HCT116 (cell line): Measurements from ENCODE around the gene FBXL14. TPM values are rescaled to one million over a fixed set of nuclear protein-coding genes. Genes with fewer than 3 reads are reported as not detected.

Experiments
- ATAC-seq: fragments of 200-7000 bp; cut with Tn5 transposase; 2 replicates; pipeline ENCODE4 v1.9.1; 2020; ENCODE audit warnings: mild to moderate bottlenecking, moderate library complexity
- BruUV-seq: library from RNA; stranded (reverse); fragments of 400-500 nt; replicated peaks from 2 replicates; lab custom pipeline; 2021; lab: Mats Ljungman, UMichigan
- CTCF ChIA-PET: fragments of 300-600 bp; sonication (Branson Sonifier 250); formaldehyde crosslinking; loops from one replicate; lab custom pipeline; 2021; ENCODE audit warnings: antibody characterized with exemption; lab: Charles Lee
- POLR2A ChIA-PET: fragments of 300-600, 350-600 bp; sonication (Branson Sonifier 250); formaldehyde crosslinking; loops from one replicate; lab custom pipeline; 2021; ENCODE audit warnings: antibody characterized with exemption; lab: Charles Lee
- RAD21 ChIA-PET, 2 experiments: fragments of 300-600 bp; sonication (Branson Sonifier 250); formaldehyde crosslinking; loops; one replicate each; lab custom pipeline; 2023; ENCODE audit warnings: low total read pairs in 2 of 2; ENCODE audit not compliant: uncharacterized antibody in 2 of 2, unreplicated experiment in 2 of 2, low non-redundant PET in 1 of 2; lab: Charles Lee
- DNase-seq: peaks from one replicate; pipeline ENCODE4 v3.0.0-alpha.2; 2010; ENCODE audit warnings: low read depth, low spot score
- H2AFZ ChIP-seq: fragments of 200-600 bp; shearing (Covaris generic), sonication (generic); 2 replicates; pipeline ENCODE4 v1.6.1; 2017; ENCODE audit warnings: low read depth, mixed run types, mixed read lengths, antibody characterized with exemption, low read length; ENCODE audit not compliant: poor library complexity, severe bottlenecking
- H3K27ac ChIP-seq: 2 replicates; pipeline ENCODE4 v1.5.1; 2012; ENCODE audit warnings: low read depth, low read length
- H3K27me3 ChIP-seq: fragments of 200-600 bp; sonication (generic); 2 replicates; pipeline ENCODE4 v1.6.1; 2016; ENCODE audit warnings: mixed run types, low read length, mixed read lengths; ENCODE audit not compliant: insufficient read depth
- H3K36me3 ChIP-seq, 2 experiments: fragments of 200-500 bp in 1 of 2; fragments of 200-600 bp in 1 of 2; sonication (Bioruptor generic) in 1 of 2; sonication (generic) in 1 of 2; 2 replicates each; pipeline versions ENCODE4 v1.5.1 to v1.6.1; 2014 to 2016; ENCODE audit warnings: low read length in 2 of 2, inconsistent platforms in 1 of 2, mixed read lengths in 1 of 2, mixed run types in 1 of 2; ENCODE audit not compliant: insufficient read depth in 2 of 2, control insufficient read depth in 1 of 2
- H3K4me1 ChIP-seq, 2 experiments: fragments of 200-600 bp in 1 of 2; sonication (generic) in 1 of 2; 2 replicates each; pipeline versions ENCODE4 v1.5.1 to v1.6.1; 2012 to 2017; ENCODE audit warnings: low read length in 2 of 2, inconsistent platforms in 1 of 2, mild to moderate bottlenecking in 1 of 2, mixed read lengths in 1 of 2, mixed run types in 1 of 2, moderate library complexity in 1 of 2; ENCODE audit not compliant: insufficient read depth in 2 of 2, control insufficient read depth in 1 of 2
- H3K4me2 ChIP-seq: fragments of 200-600 bp; sonication (generic); 2 replicates; pipeline ENCODE4 v1.6.1; 2017; ENCODE audit warnings: mixed run types, low read length, mixed read lengths
- H3K4me3 ChIP-seq, 2 experiments: fragments of 200-600 bp in 1 of 2; sonication (generic) in 1 of 2; replicated peaks in 1 of 2; 2 replicates each; pipeline ENCODE4 v1.5.1; 2011 to 2016; ENCODE audit warnings: low read length in 2 of 2, control low read depth in 1 of 2, low read depth in 1 of 2, mild to moderate bottlenecking in 1 of 2, mixed read lengths in 1 of 2, mixed run types in 1 of 2
- H3K79me2 ChIP-seq: fragments of 200-600 bp; sonication (generic); 2 replicates; pipeline ENCODE4 v1.6.1; 2017; ENCODE audit warnings: mild to moderate bottlenecking, mixed run types, low read length, moderate library complexity, mixed read lengths; ENCODE audit not compliant: insufficient read depth
- H3K9ac ChIP-seq: fragments of 200-600 bp; sonication (generic); 2 replicates; pipeline ENCODE4 v1.6.1; 2016; ENCODE audit warnings: low read length, mixed read lengths
- H3K9me2 ChIP-seq: fragments of 200-600 bp; sonication (generic), shearing (Covaris generic); 2 replicates; pipeline ENCODE4 v1.6.1; 2017; ENCODE audit warnings: mixed run types, mild to moderate bottlenecking, moderate library complexity; ENCODE audit not compliant: insufficient read depth
- H3K9me3 ChIP-seq, 2 experiments: fragments of 200-500 bp in 1 of 2; fragments of 200-600 bp in 1 of 2; sonication (Bioruptor generic) in 1 of 2; sonication (generic) in 1 of 2; 2 replicates each; pipeline ENCODE4 v1.6.1; 2014 to 2017; ENCODE audit warnings: low read length in 2 of 2, mixed read lengths in 2 of 2, inconsistent platforms in 1 of 2, low read depth in 1 of 2, mild to moderate bottlenecking in 1 of 2, mixed run types in 1 of 2, moderate library complexity in 1 of 2; ENCODE audit not compliant: control insufficient read depth in 1 of 2, insufficient read depth in 1 of 2
- H4K20me1 ChIP-seq: fragments of 200-600 bp; sonication (generic), shearing (Covaris generic); 2 replicates; pipeline ENCODE4 v1.6.1; 2017; ENCODE audit warnings: mixed run types, mild to moderate bottlenecking, moderate library complexity; ENCODE audit not compliant: insufficient read depth
- MAX ChIP-seq: IDR thresholded peaks from 2 replicates; pipeline ENCODE4 v1.6.1; 2012
- POLR2A ChIP-seq: IDR thresholded peaks from 2 replicates; pipeline ENCODE4 v1.7.0; 2011; ENCODE audit warnings: borderline replicate concordance; ENCODE audit not compliant: insufficient read depth, insufficient read length; ENCODE audit errors: extremely low read depth
- RAD21 ChIP-seq: IDR thresholded peaks from 2 replicates; pipeline ENCODE4 v1.6.1; 2012; ENCODE audit warnings: low read depth, mild to moderate bottlenecking
- ZNF274 ChIP-seq: fragments of 200-500 bp; sonication (Bioruptor generic); IDR thresholded peaks from 2 replicates; pipeline ENCODE4 v1.6.1; 2014; ENCODE audit warnings: mild to moderate bottlenecking, low read depth, low read length, inconsistent platforms
- intact Hi-C: fragments of 100-400 bp; cut with micrococcal nuclease; formaldehyde crosslinking; loops from 2 replicates; pipeline ENCODE4 v1.10.0; 2022
- total RNA-seq: library from RNA; stranded (reverse); gene quantifications from one replicate; pipeline ENCODE4 v1.2.1, GENCODE V29; 2021; ENCODE audit not compliant: unreplicated experiment
- TF ChIP-seq, protein P1 (sequence below): IDR thresholded peaks from 2 replicates; pipeline ENCODE4 v1.6.1; 2011; ENCODE audit warnings: mild to moderate bottlenecking, low read length, moderate library complexity; ENCODE audit not compliant: insufficient replicate concordance; ENCODE audit errors: extremely low read depth
- TF ChIP-seq, protein P2 (sequence below), 3 experiments: fragments of 200-600 bp in 1 of 3; sonication (generic) in 1 of 3; IDR thresholded peaks in 2 of 3; conservative IDR thresholded peaks in 1 of 3; 2 replicates each; pipeline ENCODE4 v1.5.1; 2012 to 2017; ENCODE audit warnings: low read depth in 2 of 3, low read length in 2 of 3, antibody characterized with exemption in 1 of 3, borderline replicate concordance in 1 of 3, control low read depth in 1 of 3, mild to moderate bottlenecking in 1 of 3, mixed read lengths in 1 of 3, mixed run types in 1 of 3, moderate library complexity in 1 of 3; ENCODE audit not compliant: insufficient read depth in 1 of 3

Gene FBXL14
- total RNA-seq, 1 experiment from 2014 or later: 19.0 TPM

DNA sequence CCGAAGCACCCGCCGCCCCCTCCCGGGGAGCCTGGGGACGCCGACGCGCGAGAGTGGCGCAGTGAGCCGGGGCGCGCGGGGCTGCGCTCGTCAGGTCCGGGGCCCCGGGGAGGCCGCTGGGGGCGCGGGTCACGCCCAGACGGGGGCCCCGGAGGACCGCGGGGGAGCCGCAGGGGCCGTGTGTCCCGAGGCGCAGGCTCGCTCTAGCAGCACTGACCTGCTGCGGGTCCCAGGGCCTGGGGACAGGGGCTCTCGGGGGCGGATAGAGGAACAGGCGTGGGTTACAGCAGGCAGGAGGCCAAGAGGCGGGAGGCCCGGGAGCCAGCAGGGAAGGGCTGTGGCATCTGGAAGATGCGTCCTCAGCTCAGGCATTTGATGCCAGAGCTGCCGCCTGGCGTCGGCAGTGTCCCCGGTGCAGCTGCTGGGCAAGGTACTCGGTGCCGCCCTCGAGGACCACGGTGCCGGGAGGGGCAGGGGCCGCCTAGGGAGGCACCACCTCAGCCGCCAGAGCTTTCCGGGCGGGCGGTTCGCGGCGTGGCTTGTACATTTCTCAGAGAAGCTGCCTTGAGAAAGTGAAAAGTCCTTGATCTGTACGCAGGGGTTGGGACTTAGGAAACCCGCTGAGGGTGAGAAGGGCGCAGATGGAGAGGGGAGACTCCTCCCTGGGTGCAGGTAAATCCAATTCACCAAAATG is 35.9 kb upstream of the FBXL14 start:
- H3K36me3 ChIP-seq: no peaks in the 10 kb centered on the region
- H3K4me2 ChIP-seq: peak overlapping the region; percentile 96
- peak overlapping the region; percentile 43 to 59 for H3K4me3 ChIP-seq
- CTCF ChIA-PET: interaction anchor here (1.1 to 2.3 kb wide), 2 partner anchors 161 to 512 kb away, joined by 5 to 14 read pairs; no protein-coding TSS in a partner anchor
- H3K27ac ChIP-seq: no peak overlapping the region; the same call in 1 of the 2 replicates
- RAD21 ChIA-PET: no interaction called here
- BruUV-seq: no TSS peak
- intact Hi-C loops: loop anchor here (1.0 to 10.0 kb wide), 2 partner anchors 310 to 955 kb away; no protein-coding TSS in a partner anchor
- H4K20me1 ChIP-seq: no peaks in the 10 kb centered on the region
- ATAC-seq (peak; percentile 70), DNase-seq (no peak)
- H3K9me2 ChIP-seq: no peaks in the 10 kb centered on the region
- H3K27me3 ChIP-seq: 0 out of 2 replicates have a peak, but pooled peaks cover 6% of the 10 kb centered on the region
- H3K79me2 ChIP-seq: no peaks in the 10 kb centered on the region
- POLR2A ChIA-PET: no interaction called here
- peaks cover 3 to 22% of the 10 kb centered on the region in 2 experiments; a peak in 3 of 4 replicates for H3K4me1 ChIP-seq
- H3K9me3 ChIP-seq: no peaks in the 10 kb centered on the region
- peak overlapping the region; percentile 49 for H2AFZ ChIP-seq
- H3K9ac ChIP-seq: peak overlapping the region; percentile 35; the same call in 1 of the 2 replicates
- TF ChIP-seq MAX (peak; percentile 45; the same call in 1 of the 2 replicates), ZNF274 (no peak), POLR2A (no peak), RAD21 (0 out of 2 replicates have a peak, but pooled peaks have one; percentile 11)
- TF ChIP-seq, protein P1, sequence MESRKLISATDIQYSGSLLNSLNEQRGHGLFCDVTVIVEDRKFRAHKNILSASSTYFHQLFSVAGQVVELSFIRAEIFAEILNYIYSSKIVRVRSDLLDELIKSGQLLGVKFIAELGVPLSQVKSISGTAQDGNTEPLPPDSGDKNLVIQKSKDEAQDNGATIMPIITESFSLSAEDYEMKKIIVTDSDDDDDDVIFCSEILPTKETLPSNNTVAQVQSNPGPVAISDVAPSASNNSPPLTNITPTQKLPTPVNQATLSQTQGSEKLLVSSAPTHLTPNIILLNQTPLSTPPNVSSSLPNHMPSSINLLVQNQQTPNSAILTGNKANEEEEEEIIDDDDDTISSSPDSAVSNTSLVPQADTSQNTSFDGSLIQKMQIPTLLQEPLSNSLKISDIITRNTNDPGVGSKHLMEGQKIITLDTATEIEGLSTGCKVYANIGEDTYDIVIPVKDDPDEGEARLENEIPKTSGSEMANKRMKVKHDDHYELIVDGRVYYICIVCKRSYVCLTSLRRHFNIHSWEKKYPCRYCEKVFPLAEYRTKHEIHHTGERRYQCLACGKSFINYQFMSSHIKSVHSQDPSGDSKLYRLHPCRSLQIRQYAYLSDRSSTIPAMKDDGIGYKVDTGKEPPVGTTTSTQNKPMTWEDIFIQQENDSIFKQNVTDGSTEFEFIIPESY: no peak
- TF ChIP-seq, protein P2, sequence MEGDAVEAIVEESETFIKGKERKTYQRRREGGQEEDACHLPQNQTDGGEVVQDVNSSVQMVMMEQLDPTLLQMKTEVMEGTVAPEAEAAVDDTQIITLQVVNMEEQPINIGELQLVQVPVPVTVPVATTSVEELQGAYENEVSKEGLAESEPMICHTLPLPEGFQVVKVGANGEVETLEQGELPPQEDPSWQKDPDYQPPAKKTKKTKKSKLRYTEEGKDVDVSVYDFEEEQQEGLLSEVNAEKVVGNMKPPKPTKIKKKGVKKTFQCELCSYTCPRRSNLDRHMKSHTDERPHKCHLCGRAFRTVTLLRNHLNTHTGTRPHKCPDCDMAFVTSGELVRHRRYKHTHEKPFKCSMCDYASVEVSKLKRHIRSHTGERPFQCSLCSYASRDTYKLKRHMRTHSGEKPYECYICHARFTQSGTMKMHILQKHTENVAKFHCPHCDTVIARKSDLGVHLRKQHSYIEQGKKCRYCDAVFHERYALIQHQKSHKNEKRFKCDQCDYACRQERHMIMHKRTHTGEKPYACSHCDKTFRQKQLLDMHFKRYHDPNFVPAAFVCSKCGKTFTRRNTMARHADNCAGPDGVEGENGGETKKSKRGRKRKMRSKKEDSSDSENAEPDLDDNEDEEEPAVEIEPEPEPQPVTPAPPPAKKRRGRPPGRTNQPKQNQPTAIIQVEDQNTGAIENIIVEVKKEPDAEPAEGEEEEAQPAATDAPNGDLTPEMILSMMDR (IDR thresholded peaks at IDR 0.05 in 2 of 3, conservative IDR thresholded peaks at IDR 0.05 in 1 of 3; ENCODE audit: borderline replicate concordance in 1 of 3, insufficient read depth in 1 of 3, low read depth in 2 of 3, low read length in 2 of 3): peak in 1 of 3 experiments; percentile 15; a peak in 1 of 6 replicates
